A673 (cell line): ENCODE measurements around the gene TLE3. TPM values are rescaled to one million over a fixed set of nuclear protein-coding genes. Genes with fewer than 3 reads are reported as not detected.

ENCODE experiments used
- BruUV-seq: library from RNA; stranded (reverse); fragments of 400-500 nt; replicated peaks from 2 replicates; lab custom pipeline; 2021; lab: Mats Ljungman, UMichigan
- CTCF ChIA-PET: fragments of 300-600 bp; sonication (Branson Sonifier 250); formaldehyde crosslinking; loops from one replicate; lab custom pipeline; 2022; ENCODE audit warnings: antibody characterized with exemption; lab: Charles Lee
- POLR2A ChIA-PET: fragments of 300-600 bp; sonication (Branson Sonifier 250); formaldehyde crosslinking; loops from one replicate; lab custom pipeline; 2022; ENCODE audit warnings: antibody characterized with exemption; ENCODE audit not compliant: low non-redundant PET; lab: Charles Lee
- DNase-seq: peaks from one replicate; pipeline ENCODE4 v3.0.0-alpha.2; 2015; ENCODE audit warnings: low spot score
- H3K27ac ChIP-seq: fragments of 200-600 bp; sonication (generic); 2 replicates; pipeline ENCODE4 v1.5.1; 2016; ENCODE audit warnings: mixed run types, low read depth, mild to moderate bottlenecking, mixed read lengths, antibody characterized with exemption, low read length; ENCODE audit not compliant: poor library complexity, severe bottlenecking
- H3K27me3 ChIP-seq: fragments of 200-600 bp; sonication (generic); replicated peaks from 2 replicates; pipeline ENCODE4 v1.6.1; 2017; ENCODE audit warnings: mixed run types, low read depth, mild to moderate bottlenecking, mixed read lengths, antibody characterized with exemption, low read length; ENCODE audit not compliant: insufficient read depth, poor library complexity
- H3K36me3 ChIP-seq: fragments of 200-600 bp; sonication (generic); 2 replicates; pipeline ENCODE4 v1.6.1; 2016; ENCODE audit warnings: mixed run types, mild to moderate bottlenecking, mixed read lengths, antibody characterized with exemption, low read length; ENCODE audit not compliant: insufficient read depth, poor library complexity, severe bottlenecking
- H3K4me1 ChIP-seq: fragments of 200-600 bp; sonication (generic); 2 replicates; pipeline ENCODE4 v1.6.1; 2017; ENCODE audit warnings: mixed run types, mild to moderate bottlenecking, mixed read lengths, antibody characterized with exemption, low read length; ENCODE audit not compliant: insufficient read depth, poor library complexity, severe bottlenecking
- H3K4me3 ChIP-seq: fragments of 200-600 bp; sonication (generic); 2 replicates; pipeline ENCODE4 v1.5.1; 2016; ENCODE audit warnings: low read depth, mixed run types, mild to moderate bottlenecking, mixed read lengths, low read length; ENCODE audit not compliant: poor library complexity, severe bottlenecking
- H3K9me3 ChIP-seq: fragments of 200-600 bp; sonication (generic); 2 replicates; pipeline ENCODE4 v1.6.1; 2016; ENCODE audit warnings: mixed run types, low read depth, mild to moderate bottlenecking, mixed read lengths, antibody characterized with exemption, low read length; ENCODE audit not compliant: poor library complexity, severe bottlenecking
- EZH2 ChIP-seq: fragments of 200-600 bp; sonication (generic); IDR thresholded peaks from 2 replicates; pipeline ENCODE4 v1.6.1; 2017; ENCODE audit warnings: borderline replicate concordance, low read depth, mild to moderate bottlenecking, mixed read lengths, antibody characterized with exemption, low read length; ENCODE audit not compliant: poor library complexity, severe bottlenecking
- intact Hi-C: fragments of 100-400 bp; cut with micrococcal nuclease; formaldehyde crosslinking; loops from one replicate; pipeline ENCODE4 v1.10.0; 2022; ENCODE audit not compliant: unreplicated experiment
- total RNA-seq: library from RNA; stranded (reverse); gene quantifications from 2 replicates; pipeline ENCODE4 v1.2.3, GENCODE V29; 2021
- TF ChIP-seq, protein P1 (sequence below): fragments of 300-800, 200-600 bp; sonication (generic); conservative IDR thresholded peaks from 2 replicates; pipeline ENCODE4 v1.5.1; 2017; ENCODE audit warnings: low read depth, mild to moderate bottlenecking, antibody characterized with exemption, low read length, moderate library complexity, mixed read lengths

TLE3 gene
- total RNA-seq, 1 experiment from 2014 or later, result 90.4 TPM

DNA sequence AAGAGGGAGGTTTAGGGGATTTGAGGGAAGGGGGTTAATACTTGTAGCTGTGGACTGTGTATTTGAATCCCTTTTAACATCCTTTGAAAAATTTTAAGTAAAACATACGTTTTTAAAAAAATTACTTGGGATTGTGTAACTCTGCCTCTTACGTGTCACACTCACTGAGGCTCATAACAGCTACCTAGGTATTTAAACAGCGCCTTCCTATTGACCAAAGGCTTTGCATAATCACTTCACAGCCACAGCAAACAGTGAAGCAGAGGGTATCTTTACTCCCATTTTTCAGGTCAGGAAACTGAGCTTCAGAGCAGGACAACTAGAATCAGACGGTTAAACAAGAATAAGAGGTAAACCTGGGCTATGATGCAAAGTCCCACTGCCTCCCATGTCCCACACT, 95.9 kb downstream of the TLE3 start:
- no peaks in the 10 kb centered on the region for H3K27me3 ChIP-seq
- no peak for DNase-seq
- H3K4me1 ChIP-seq, result no peaks in the 10 kb centered on the region
- TF ChIP-seq EZH2, result no peak
- TF ChIP-seq, protein P1, sequence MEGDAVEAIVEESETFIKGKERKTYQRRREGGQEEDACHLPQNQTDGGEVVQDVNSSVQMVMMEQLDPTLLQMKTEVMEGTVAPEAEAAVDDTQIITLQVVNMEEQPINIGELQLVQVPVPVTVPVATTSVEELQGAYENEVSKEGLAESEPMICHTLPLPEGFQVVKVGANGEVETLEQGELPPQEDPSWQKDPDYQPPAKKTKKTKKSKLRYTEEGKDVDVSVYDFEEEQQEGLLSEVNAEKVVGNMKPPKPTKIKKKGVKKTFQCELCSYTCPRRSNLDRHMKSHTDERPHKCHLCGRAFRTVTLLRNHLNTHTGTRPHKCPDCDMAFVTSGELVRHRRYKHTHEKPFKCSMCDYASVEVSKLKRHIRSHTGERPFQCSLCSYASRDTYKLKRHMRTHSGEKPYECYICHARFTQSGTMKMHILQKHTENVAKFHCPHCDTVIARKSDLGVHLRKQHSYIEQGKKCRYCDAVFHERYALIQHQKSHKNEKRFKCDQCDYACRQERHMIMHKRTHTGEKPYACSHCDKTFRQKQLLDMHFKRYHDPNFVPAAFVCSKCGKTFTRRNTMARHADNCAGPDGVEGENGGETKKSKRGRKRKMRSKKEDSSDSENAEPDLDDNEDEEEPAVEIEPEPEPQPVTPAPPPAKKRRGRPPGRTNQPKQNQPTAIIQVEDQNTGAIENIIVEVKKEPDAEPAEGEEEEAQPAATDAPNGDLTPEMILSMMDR, result no peak
- intact Hi-C loops, result no loop called here
- ChIA-PET CTCF (no interaction called here), POLR2A (no interaction called here)
- H3K9me3 ChIP-seq, result peaks cover 4% of the 10 kb centered on the region
- H3K4me3 ChIP-seq, result no peak overlapping the region
- no TSS peak for BruUV-seq
- no peak overlapping the region for H3K27ac ChIP-seq
- H3K36me3 ChIP-seq, result no peaks in the 10 kb centered on the region

DNA sequence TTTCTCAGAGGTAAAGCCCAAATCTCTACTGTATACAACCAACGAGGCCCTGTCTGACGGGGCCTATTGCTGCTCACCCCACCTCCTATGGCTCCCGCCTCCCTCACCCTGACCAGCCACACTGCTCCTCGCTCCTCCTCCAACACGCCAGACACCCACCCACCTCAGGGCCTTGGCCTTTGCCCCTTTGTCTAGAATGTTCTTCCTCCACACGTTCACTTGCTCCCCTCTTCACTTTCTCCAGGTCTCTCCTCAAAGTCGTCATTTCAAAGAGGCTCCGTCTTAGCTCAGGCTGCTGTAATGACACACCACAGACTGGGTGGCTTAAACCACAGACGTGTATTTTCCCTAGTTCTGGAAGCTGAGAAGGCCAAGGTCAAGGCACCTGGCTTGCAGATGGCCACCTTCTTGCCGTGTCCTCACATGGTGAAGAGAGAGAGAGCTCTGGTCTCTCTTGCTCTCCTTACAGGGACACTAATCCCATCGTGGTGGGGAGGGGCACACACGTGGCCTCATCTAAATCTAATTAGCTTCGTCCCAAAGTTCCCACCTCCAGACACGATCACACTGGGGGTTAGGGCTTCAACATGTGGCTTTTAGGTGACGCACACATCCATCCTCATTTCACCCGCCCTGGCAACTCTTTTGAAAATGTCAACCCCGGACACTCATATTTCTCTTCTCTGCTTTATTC, 98.2 kb downstream of the TLE3 start:
- no peak for DNase-seq
- no peak overlapping the region for H3K4me3 ChIP-seq
- H3K9me3 ChIP-seq, result peaks cover 4% of the 10 kb centered on the region
- no peaks in the 10 kb centered on the region for H3K36me3 ChIP-seq
- BruUV-seq, result no TSS peak
- TF ChIP-seq EZH2, result no peak
- TF ChIP-seq, protein P1, result no peak
- no peaks in the 10 kb centered on the region for H3K4me1 ChIP-seq
- no peak overlapping the region for H3K27ac ChIP-seq
- H3K27me3 ChIP-seq, result no peaks in the 10 kb centered on the region
- intact Hi-C loops, result no loop called here
- CTCF ChIA-PET, result no interaction called here
- POLR2A ChIA-PET, result no interaction called here

GRCh38 chr15:69998541-69999391, 99.0 kb downstream of the TLE3 start:
- no TSS peak for BruUV-seq
- Histone ChIP-seq H3K27me3 (no peaks in the 10 kb centered on the region), H3K4me3 (no peak overlapping the region), H3K9me3 (peaks cover 4% of the 10 kb centered on the region), H3K27ac (no peak overlapping the region), H3K4me1 (no peaks in the 10 kb centered on the region), H3K36me3 (no peaks in the 10 kb centered on the region)
- intact Hi-C loops, result no loop called here
- TF ChIP-seq EZH2, result no peak
- TF ChIP-seq, protein P1, result no peak
- CTCF ChIA-PET, result no interaction called here
- no peak for DNase-seq
- POLR2A ChIA-PET, result no interaction called here
